WTC11 (cell line): ENCODE data around the gene CEP85L. TPM values are rescaled to one million over a fixed set of nuclear protein-coding genes. Genes with fewer than 3 reads are reported as not detected.

Experiments used
- ATAC-seq: fragments of 200-7000 bp; cut with Tn5 transposase; 2 replicates; pipeline ENCODE4 v1.10.0; 2021; ENCODE audit warnings: mild to moderate bottlenecking, moderate library complexity
- CTCF ChIA-PET: fragments of 300-600 bp; sonication (Branson Sonifier 250); formaldehyde crosslinking; loops from one replicate; lab custom pipeline; 2021; ENCODE audit warnings: antibody characterized with exemption; lab: Charles Lee
- POLR2A ChIA-PET: fragments of 350-600 bp; sonication (Branson Sonifier 250); formaldehyde crosslinking; loops from one replicate; lab custom pipeline; 2021; ENCODE audit warnings: antibody characterized with exemption; lab: Charles Lee
- DNase-seq: peaks from one replicate; pipeline ENCODE4 v3.0.0; 2021; ENCODE audit warnings: low spot score
- H3K27ac Mint-ChIP-seq: 2 replicates; pipeline ENCODE4 v1.8.0; 2021; ENCODE audit warnings: mixed read lengths
- H3K27me3 Mint-ChIP-seq: 2 replicates; pipeline ENCODE4 v1.8.0; 2021; ENCODE audit warnings: low read depth, mild to moderate bottlenecking, moderate library complexity, mixed read lengths
- H3K36me3 Mint-ChIP-seq: 2 replicates; pipeline ENCODE4 v1.8.0; 2021; ENCODE audit warnings: mixed read lengths
- H3K4me1 Mint-ChIP-seq: 2 replicates; pipeline ENCODE4 v1.8.0; 2022; ENCODE audit warnings: mixed read lengths
- H3K4me3 Mint-ChIP-seq: 2 replicates; pipeline ENCODE4 v1.8.0; 2021; ENCODE audit warnings: mild to moderate bottlenecking, moderate library complexity, mixed read lengths
- H3K9me3 Mint-ChIP-seq: 2 replicates; pipeline ENCODE4 v1.8.0; 2021; ENCODE audit warnings: mixed read lengths
- CREB1 ChIP-seq: sonication (generic); formaldehyde crosslinking; IDR thresholded peaks from 2 replicates; pipeline ENCODE4 v1.8.0; 2023; ENCODE audit warnings: mild to moderate bottlenecking, missing genetic modification reagents
- ETV6 ChIP-seq: sonication (generic); formaldehyde crosslinking; IDR thresholded peaks from 2 replicates; pipeline ENCODE4 v1.8.1; 2022; ENCODE audit warnings: mild to moderate bottlenecking, missing genetic modification reagents
- FOXP1 ChIP-seq: sonication (generic); formaldehyde crosslinking; IDR thresholded peaks from 2 replicates; pipeline ENCODE4 v1.8.0; 2022; ENCODE audit warnings: missing genetic modification reagents, mild to moderate bottlenecking, moderate library complexity, borderline replicate concordance
- GABPB1 ChIP-seq: sonication (generic); formaldehyde crosslinking; IDR thresholded peaks from 2 replicates; pipeline ENCODE4 v1.8.1; 2023; ENCODE audit warnings: mild to moderate bottlenecking, missing genetic modification reagents
- GTF2I ChIP-seq: fragments of 250-450 bp; sonication (Bioruptor Pico); conservative IDR thresholded peaks from 2 replicates; pipeline ENCODE4 v1.4.0; 2021; ENCODE audit warnings: mild to moderate bottlenecking
- HMGA2 ChIP-seq: fragments of 250-450 bp; sonication (Bioruptor Pico); IDR thresholded peaks from 2 replicates; pipeline ENCODE4 v1.4.0; 2021; ENCODE audit warnings: mild to moderate bottlenecking, moderate library complexity
- NFATC4 ChIP-seq: fragments of 250-450 bp; sonication (Bioruptor Pico); IDR thresholded peaks from 2 replicates; pipeline ENCODE4 v1.9.0; 2021; ENCODE audit warnings: mild to moderate bottlenecking
- NR2C2 ChIP-seq: sonication (generic); formaldehyde crosslinking; IDR thresholded peaks from 2 replicates; pipeline ENCODE4 v1.8.0; 2022; ENCODE audit warnings: mild to moderate bottlenecking, missing genetic modification reagents
- NR3C1 ChIP-seq: sonication (generic); formaldehyde crosslinking; conservative IDR thresholded peaks from 2 replicates; pipeline ENCODE4 v1.8.1; 2023; ENCODE audit warnings: low read depth, mild to moderate bottlenecking, missing genetic modification reagents
- RELA ChIP-seq: sonication (generic); formaldehyde crosslinking; IDR thresholded peaks from 2 replicates; pipeline ENCODE4 v1.8.1; 2022; ENCODE audit warnings: missing genetic modification reagents, mild to moderate bottlenecking, borderline replicate concordance
- SMAD4 ChIP-seq: sonication (generic); formaldehyde crosslinking; IDR thresholded peaks from 2 replicates; pipeline ENCODE4 v1.8.0; 2022; ENCODE audit warnings: mild to moderate bottlenecking, missing genetic modification reagents
- SOX15 ChIP-seq: fragments of 250-450 bp; sonication (Bioruptor Pico); IDR thresholded peaks from 2 replicates; pipeline ENCODE4 v1.9.0; 2021; ENCODE audit warnings: mild to moderate bottlenecking
- ZBTB21 ChIP-seq: sonication (generic); formaldehyde crosslinking; IDR thresholded peaks from 2 replicates; pipeline ENCODE4 v1.8.1; 2023; ENCODE audit warnings: mild to moderate bottlenecking, missing genetic modification reagents, borderline replicate concordance
- ZNF138 ChIP-seq: sonication (generic); formaldehyde crosslinking; conservative IDR thresholded peaks from 2 replicates; pipeline ENCODE4 v1.8.1; 2022; ENCODE audit warnings: mild to moderate bottlenecking, moderate library complexity, missing genetic modification reagents
- ZNF423 ChIP-seq: fragments of 250-450 bp; sonication (Bioruptor Pico); IDR thresholded peaks from 2 replicates; pipeline ENCODE4 v2.1.2; 2022; ENCODE audit warnings: mild to moderate bottlenecking, moderate library complexity
- total RNA-seq: library from RNA; stranded (reverse); gene quantifications from 3 replicates; pipeline ENCODE4 v1.2.3, GENCODE V29; 2021
- TF ChIP-seq, protein P1 (sequence below): sonication (generic); formaldehyde crosslinking; IDR thresholded peaks from 2 replicates; pipeline ENCODE4 v1.8.1; 2023; ENCODE audit warnings: mild to moderate bottlenecking, missing genetic modification reagents, moderate library complexity
- TF ChIP-seq, protein P2 (sequence below): sonication (generic); formaldehyde crosslinking; conservative IDR thresholded peaks from 2 replicates; pipeline ENCODE4 v1.8.1; 2023; ENCODE audit warnings: mild to moderate bottlenecking, low read depth, missing genetic modification reagents, moderate library complexity
- TF ChIP-seq, protein P3 (sequence below): sonication (generic); formaldehyde crosslinking; IDR thresholded peaks from 2 replicates; pipeline ENCODE4 v1.8.0; 2022; ENCODE audit warnings: mild to moderate bottlenecking, missing genetic modification reagents
- TF ChIP-seq, protein P4 (sequence below): sonication (generic); formaldehyde crosslinking; IDR thresholded peaks from 2 replicates; pipeline ENCODE4 v1.8.0; 2023; ENCODE audit warnings: missing genetic modification reagents
- TF ChIP-seq, protein P5 (sequence below): fragments of 250-450 bp; sonication (Bioruptor Pico); IDR thresholded peaks from 2 replicates; pipeline ENCODE4 v1.9.0; 2021; ENCODE audit warnings: mild to moderate bottlenecking
- TF ChIP-seq, protein P6 (sequence below): fragments of 250-450 bp; sonication (Bioruptor Pico); conservative IDR thresholded peaks from 2 replicates; pipeline ENCODE4 v1.9.0; 2021; ENCODE audit warnings: mild to moderate bottlenecking
- TF ChIP-seq, protein P7 (sequence below): fragments of 200-600 bp; IDR thresholded peaks from 2 replicates; pipeline ENCODE4 v1.8.0; 2022; ENCODE audit warnings: antibody characterized with exemption

CEP85L gene
- total RNA-seq, 1 experiment from 2014 or later = 32.5 TPM

DNA sequence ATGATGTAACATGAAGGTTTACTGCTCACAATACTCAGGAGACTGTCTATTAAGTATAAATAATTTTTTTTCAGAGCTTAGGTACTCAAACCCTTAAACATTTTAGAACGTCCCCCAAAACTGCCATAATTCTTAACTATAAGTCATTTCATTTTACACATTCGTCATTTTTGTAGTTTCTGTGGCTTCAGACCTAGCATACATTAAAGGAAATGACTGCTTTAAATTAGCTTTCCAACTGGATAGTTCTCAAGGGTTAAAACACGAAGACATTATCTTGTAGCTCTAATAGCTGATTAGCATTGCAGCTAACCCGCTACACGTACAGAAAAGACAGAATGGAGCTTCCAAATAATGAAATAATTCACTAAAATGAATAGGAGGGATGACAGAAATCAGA, 128.2 kb downstream of the CEP85L start:
- no peak for ATAC-seq
- ChIA-PET POLR2A (no interaction called here), CTCF (no interaction called here)
- DNase-seq = no peak
- Mint-ChIP-seq H3K36me3 (0 out of 2 replicates have a peak, but pooled peaks cover 2% of the 10 kb centered on the region), H3K27me3 (no peaks in the 10 kb centered on the region), H3K4me1 (peaks cover 24% of the 10 kb centered on the region), H3K9me3 (peaks cover 4% of the 10 kb centered on the region; the same call in 1 of the 2 replicates), H3K27ac (no peak overlapping the region), H3K4me3 (no peak overlapping the region)
- no peak for TF ChIP-seq NFATC4 (CRISPR knock-in tag)
- TF ChIP-seq NR2C2 = no peak
- no peak for TF ChIP-seq ZNF138 (CRISPR knock-in tag)
- TF ChIP-seq ZBTB21 (CRISPR knock-in tag) = no peak
- TF ChIP-seq, protein P1, sequence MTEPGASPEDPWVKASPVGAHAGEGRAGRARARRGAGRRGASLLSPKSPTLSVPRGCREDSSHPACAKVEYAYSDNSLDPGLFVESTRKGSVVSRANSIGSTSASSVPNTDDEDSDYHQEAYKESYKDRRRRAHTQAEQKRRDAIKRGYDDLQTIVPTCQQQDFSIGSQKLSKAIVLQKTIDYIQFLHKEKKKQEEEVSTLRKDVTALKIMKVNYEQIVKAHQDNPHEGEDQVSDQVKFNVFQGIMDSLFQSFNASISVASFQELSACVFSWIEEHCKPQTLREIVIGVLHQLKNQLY (CRISPR knock-in tag) = no peak
- TF ChIP-seq RELA = no peak
- no peak for TF ChIP-seq SMAD4 (CRISPR knock-in tag)
- no peak for TF ChIP-seq SOX15 (CRISPR knock-in tag)

DNA sequence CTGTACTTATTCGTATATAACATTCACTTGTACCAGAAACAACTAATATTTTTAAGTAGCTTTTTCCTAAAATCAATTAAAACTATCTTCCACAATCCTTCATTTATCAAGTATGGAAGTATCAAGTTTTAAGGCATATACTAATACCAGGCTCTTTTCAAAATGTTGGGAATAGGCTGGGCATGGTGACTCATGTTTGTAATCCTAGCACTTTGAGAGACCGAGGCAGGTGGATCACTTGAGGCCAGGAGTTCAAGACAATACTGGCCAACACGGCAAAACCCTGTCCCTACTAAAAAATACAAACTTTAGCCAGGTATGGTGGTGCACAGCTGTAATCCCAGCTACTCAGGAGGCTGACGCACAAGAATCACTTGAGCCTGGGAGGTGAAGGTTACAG, 129.0 kb downstream of the CEP85L start:
- TF ChIP-seq NR3C1 (CRISPR knock-in tag) = no peak
- TF ChIP-seq, protein P2, sequence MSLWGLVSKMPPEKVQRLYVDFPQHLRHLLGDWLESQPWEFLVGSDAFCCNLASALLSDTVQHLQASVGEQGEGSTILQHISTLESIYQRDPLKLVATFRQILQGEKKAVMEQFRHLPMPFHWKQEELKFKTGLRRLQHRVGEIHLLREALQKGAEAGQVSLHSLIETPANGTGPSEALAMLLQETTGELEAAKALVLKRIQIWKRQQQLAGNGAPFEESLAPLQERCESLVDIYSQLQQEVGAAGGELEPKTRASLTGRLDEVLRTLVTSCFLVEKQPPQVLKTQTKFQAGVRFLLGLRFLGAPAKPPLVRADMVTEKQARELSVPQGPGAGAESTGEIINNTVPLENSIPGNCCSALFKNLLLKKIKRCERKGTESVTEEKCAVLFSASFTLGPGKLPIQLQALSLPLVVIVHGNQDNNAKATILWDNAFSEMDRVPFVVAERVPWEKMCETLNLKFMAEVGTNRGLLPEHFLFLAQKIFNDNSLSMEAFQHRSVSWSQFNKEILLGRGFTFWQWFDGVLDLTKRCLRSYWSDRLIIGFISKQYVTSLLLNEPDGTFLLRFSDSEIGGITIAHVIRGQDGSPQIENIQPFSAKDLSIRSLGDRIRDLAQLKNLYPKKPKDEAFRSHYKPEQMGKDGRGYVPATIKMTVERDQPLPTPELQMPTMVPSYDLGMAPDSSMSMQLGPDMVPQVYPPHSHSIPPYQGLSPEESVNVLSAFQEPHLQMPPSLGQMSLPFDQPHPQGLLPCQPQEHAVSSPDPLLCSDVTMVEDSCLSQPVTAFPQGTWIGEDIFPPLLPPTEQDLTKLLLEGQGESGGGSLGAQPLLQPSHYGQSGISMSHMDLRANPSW = no peak
- TF ChIP-seq, protein P3, sequence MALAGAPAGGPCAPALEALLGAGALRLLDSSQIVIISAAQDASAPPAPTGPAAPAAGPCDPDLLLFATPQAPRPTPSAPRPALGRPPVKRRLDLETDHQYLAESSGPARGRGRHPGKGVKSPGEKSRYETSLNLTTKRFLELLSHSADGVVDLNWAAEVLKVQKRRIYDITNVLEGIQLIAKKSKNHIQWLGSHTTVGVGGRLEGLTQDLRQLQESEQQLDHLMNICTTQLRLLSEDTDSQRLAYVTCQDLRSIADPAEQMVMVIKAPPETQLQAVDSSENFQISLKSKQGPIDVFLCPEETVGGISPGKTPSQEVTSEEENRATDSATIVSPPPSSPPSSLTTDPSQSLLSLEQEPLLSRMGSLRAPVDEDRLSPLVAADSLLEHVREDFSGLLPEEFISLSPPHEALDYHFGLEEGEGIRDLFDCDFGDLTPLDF = no peak
- no peak for TF ChIP-seq ZNF423 (CRISPR knock-in tag)
- TF ChIP-seq, protein P4, sequence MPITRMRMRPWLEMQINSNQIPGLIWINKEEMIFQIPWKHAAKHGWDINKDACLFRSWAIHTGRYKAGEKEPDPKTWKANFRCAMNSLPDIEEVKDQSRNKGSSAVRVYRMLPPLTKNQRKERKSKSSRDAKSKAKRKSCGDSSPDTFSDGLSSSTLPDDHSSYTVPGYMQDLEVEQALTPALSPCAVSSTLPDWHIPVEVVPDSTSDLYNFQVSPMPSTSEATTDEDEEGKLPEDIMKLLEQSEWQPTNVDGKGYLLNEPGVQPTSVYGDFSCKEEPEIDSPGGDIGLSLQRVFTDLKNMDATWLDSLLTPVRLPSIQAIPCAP (CRISPR knock-in tag) = no peak
- no peak for TF ChIP-seq ETV6 (CRISPR knock-in tag)
- TF ChIP-seq, protein P5, sequence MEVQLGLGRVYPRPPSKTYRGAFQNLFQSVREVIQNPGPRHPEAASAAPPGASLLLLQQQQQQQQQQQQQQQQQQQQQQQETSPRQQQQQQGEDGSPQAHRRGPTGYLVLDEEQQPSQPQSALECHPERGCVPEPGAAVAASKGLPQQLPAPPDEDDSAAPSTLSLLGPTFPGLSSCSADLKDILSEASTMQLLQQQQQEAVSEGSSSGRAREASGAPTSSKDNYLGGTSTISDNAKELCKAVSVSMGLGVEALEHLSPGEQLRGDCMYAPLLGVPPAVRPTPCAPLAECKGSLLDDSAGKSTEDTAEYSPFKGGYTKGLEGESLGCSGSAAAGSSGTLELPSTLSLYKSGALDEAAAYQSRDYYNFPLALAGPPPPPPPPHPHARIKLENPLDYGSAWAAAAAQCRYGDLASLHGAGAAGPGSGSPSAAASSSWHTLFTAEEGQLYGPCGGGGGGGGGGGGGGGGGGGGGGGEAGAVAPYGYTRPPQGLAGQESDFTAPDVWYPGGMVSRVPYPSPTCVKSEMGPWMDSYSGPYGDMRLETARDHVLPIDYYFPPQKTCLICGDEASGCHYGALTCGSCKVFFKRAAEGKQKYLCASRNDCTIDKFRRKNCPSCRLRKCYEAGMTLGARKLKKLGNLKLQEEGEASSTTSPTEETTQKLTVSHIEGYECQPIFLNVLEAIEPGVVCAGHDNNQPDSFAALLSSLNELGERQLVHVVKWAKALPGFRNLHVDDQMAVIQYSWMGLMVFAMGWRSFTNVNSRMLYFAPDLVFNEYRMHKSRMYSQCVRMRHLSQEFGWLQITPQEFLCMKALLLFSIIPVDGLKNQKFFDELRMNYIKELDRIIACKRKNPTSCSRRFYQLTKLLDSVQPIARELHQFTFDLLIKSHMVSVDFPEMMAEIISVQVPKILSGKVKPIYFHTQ (CRISPR knock-in tag) = no peak
- TF ChIP-seq ZNF138 (CRISPR knock-in tag) = no peak
- no peak for TF ChIP-seq GABPB1
- TF ChIP-seq HMGA2 = no peak
- no peak for TF ChIP-seq ZBTB21 (CRISPR knock-in tag)
- TF ChIP-seq, protein P6, sequence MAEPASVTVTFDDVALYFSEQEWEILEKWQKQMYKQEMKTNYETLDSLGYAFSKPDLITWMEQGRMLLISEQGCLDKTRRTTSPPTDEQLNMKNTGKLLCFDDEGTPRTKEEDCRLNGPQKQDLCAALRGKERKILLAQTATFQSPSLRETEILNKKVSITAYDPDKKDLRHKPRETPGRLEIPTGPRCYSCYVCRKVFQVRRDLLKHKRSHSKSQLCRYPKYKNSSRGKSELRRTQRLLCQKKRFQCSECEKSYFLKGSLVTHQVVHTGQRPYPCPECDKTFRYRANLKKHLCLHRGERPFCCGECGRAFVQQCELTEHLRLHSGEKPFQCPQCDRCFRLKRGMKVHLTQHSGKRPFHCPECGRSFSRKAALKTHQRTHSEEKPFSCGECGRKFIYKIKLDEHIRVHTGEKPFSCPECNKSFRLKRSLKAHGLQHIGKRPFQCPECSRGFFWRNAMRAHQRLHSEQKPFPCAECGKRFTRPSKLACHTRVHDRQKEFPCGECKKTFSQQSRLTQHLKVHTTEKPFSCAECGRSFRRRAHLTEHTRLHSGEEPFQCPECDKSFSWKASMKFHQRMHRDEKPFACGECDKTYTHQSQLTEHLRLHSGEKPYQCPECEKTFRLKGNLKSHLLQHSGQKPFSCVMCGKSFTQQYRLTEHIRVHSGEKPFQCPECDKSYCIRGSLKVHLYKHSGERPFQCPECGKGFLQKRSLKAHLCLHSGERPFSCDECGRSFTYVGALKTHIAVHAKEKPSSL = no peak
- TF ChIP-seq CREB1 = no peak
- no peak for TF ChIP-seq GTF2I (CRISPR knock-in tag)
- no peak for TF ChIP-seq SMAD4 (CRISPR knock-in tag)
- TF ChIP-seq, protein P7, sequence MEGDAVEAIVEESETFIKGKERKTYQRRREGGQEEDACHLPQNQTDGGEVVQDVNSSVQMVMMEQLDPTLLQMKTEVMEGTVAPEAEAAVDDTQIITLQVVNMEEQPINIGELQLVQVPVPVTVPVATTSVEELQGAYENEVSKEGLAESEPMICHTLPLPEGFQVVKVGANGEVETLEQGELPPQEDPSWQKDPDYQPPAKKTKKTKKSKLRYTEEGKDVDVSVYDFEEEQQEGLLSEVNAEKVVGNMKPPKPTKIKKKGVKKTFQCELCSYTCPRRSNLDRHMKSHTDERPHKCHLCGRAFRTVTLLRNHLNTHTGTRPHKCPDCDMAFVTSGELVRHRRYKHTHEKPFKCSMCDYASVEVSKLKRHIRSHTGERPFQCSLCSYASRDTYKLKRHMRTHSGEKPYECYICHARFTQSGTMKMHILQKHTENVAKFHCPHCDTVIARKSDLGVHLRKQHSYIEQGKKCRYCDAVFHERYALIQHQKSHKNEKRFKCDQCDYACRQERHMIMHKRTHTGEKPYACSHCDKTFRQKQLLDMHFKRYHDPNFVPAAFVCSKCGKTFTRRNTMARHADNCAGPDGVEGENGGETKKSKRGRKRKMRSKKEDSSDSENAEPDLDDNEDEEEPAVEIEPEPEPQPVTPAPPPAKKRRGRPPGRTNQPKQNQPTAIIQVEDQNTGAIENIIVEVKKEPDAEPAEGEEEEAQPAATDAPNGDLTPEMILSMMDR = no peak
- no peak for TF ChIP-seq FOXP1 (CRISPR knock-in tag)
- H3K9me3 Mint-ChIP-seq = peaks cover 4% of the 10 kb centered on the region; the same call in 1 of the 2 replicates
- H3K4me3 Mint-ChIP-seq = no peak overlapping the region
- H3K4me1 Mint-ChIP-seq = peaks cover 24% of the 10 kb centered on the region
- ATAC-seq (no peak), DNase-seq (no peak)
- ChIA-PET POLR2A (no interaction called here), CTCF (no interaction called here)
- H3K27me3 Mint-ChIP-seq = no peaks in the 10 kb centered on the region
- H3K27ac Mint-ChIP-seq = no peak overlapping the region
- 0 out of 2 replicates have a peak, but pooled peaks cover 2% of the 10 kb centered on the region for H3K36me3 Mint-ChIP-seq
